ENCODE measurements around the gene NINJ2.
"Not testable (repeated sequence)": the region's sequence is repeated elsewhere in the genome, so short reads cannot be mapped to it uniquely, and the experiment has no call there.

The NINJ2 gene, protein sequence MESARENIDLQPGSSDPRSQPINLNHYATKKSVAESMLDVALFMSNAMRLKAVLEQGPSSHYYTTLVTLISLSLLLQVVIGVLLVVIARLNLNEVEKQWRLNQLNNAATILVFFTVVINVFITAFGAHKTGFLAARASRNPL

DNA sequence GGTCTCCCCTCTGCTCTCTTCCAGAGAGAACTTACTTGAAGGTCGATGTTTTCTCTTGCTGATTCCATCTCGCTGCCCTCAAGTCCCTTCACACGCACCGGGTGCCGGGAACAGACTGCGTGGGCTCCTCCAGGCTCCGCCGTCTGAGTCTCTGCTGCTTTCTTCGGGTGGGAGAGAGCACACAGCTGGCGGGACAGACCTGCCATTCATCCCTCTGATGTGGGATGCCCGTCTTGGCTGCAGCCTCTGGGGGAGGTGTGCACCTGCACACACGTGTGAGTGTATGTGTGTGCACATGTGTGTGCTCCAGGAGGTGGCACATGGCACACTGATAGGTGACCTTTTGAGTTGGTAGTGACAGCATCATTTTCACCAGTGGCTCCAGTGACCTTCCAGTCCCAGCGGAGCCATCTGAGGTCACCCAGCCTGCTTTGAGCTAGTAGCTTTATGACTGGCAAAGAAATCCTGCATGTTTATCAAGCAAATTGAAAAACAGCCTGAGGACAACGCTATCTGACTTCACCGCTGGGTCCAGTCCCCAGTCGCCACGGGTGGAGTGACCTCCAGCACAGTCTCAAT is at the start of gene NINJ2:
Gene NINJ2, minus strand, starts transcription at position 153 of the 579 bp plus-strand sequence. Its CDS starts 85 bp downstream, at position 68.
- no peak for DNase-seq

DNA sequence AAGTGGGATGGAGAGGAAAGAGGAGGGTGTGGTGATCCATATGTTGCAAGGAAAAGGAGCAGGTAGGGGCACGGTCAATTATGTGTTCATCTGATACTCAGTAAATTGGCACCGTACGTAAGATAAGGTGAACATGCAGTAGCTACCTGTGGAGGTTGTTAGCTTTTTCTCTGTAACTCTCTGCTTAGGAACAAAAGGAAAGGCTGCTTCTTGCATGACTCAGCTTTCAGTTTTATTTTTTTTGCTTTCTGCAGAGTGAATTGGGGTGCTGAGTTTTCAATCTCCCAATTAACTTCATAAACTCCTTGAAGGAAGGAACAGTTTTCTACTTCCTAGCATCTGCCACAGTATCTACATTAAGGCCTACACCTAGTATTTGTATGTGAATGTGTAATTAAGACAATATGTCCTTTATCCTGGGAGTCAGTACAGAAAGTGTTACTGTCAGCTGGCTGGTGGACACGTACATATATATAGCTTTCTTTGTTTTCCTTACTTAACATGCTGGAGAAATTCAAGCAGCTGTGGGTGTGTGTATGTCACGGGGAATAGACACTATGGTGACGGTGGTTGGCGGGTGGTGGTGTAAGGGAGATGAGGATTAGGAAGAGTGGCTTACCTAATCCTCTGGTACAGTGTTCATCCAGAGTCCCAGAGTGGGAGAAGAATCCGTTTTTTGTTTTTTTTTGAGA is 49.1 kb upstream of the NINJ2 start:
- DNase-seq = no peak

DNA sequence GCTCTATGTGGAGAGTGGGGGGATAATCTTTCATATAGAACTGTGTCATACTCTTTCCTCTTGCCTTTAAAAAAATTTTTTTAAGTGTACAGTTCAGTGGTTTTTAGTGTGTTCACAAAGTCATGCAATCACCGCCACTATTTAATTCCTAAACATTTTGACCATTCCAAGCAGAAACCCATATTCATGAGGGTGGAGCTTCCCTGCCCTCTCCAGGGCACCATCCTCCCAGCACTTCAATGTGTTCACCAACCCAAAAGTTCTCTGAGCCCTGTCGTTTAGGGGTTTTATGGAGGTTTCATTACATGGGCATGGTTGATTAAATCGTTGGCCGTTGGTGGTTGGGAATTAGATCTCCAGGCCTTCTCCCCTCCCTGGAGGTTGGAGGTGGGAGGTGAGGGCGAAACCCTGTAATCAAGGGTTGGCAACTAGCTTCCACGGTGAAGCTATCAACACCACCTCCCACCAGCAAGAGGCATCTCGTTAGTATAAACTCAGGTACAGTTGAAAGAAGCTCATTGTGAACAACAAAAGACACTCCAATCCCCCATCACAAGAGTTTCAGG is 46.3 kb upstream of the NINJ2 start:
- DNase-seq = no peak

DNA sequence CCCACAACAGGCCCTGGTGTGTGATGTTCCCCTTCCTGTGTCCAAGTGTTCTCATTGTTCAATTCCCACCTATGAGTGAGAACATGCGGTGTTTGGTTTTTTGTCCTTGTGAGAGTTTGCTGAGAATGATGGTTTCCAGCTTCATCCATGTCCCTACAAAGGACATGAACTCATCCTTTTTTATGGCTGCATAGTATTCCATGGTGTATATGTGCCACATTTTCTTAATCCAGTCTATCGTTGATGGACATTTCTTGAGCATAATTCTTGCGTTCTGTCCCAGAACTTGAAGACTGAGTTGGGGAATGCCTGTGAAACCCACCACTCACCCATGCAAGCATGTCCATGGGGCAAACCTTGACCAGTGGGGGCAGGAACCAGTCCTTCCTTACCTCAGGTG is 44.8 kb upstream of the NINJ2 start:
- not testable (repeated sequence) for DNase-seq

DNA sequence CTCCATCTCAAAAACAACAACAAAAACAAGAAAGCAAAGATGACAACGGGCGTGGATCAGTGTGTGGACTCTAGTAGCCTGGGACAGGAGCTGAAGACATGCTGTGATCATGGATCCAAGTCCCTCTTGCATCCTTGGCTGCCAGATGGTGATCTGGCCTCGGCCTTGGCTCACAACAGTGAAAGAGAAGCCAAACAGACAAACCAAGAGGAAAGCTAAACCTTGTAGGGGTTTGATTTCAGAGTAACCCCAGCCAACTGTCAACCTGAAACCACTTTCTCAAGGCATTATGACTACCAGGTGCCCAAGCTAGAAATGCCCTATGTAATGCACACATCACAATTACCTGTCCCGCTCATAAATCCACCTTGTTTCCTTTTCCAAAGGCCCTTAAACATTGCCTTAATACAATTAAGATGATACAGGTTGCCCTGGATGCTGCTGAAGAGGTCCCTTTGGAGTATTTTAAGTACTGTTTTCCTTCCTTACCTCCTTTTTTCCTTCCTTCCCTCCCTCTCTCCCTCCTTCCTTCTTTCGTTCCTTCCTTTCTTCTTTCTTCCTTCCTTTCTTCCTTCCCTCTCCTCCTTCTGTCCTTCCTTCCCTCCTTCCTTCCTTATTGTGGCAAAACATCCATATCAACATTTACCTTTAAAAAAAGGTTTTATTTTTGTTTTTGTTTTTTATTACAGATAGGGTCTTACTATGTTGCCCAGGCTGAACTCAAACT is 41.4 kb upstream of the NINJ2 start:
- no peak for DNase-seq

DNA sequence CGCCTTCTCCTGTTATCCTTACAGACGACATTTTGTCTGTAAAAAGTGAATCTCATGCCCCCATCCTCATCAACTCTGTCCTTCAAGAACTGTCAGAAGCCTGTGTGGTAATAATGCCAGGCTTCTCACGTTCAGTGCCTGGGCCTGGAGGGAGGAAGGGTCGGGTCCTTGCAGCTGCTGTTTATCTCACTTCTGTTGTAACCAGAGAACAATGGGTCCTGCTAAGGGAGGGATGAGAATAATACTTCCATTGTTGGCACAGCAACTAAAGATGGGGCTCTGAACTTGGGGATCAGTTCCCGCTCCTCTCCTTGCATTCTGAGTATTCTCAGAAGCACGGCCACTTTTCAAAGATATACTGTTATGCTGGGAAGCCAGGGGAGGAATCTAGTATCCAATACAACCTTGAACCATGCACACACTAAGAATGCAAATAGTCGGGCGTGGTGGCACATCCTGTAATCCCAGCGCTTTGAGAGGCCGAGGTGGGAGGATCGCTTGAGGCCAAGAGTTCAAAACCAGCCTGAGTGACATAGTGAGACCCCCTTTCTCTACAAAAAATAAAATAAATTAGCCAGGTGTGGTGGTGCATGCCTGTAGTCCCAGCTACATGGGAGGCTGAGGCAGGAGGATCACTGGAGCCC is 38.8 kb upstream of the NINJ2 start:
- no peak for DNase-seq

DNA sequence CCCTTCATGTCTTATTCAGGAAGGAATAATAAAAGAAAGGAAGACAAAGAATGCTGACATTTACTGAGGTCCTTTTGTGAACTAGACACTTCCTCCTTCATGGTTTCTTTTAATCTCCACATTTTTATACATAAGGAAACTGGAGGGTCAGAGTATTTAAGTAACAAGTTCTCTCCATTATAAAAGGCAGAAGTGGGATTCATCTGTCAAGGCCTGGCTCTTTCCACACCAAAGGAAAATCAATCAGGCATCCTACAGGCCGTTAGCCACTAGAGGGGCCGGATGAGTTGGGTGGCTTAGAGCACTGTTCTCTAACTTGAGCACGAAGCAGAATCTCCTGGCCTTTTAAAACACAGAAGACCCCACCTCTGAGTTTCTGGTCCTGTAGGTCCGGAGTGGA is 36.8 kb upstream of the NINJ2 start:
- DNase-seq = no peak

DNA sequence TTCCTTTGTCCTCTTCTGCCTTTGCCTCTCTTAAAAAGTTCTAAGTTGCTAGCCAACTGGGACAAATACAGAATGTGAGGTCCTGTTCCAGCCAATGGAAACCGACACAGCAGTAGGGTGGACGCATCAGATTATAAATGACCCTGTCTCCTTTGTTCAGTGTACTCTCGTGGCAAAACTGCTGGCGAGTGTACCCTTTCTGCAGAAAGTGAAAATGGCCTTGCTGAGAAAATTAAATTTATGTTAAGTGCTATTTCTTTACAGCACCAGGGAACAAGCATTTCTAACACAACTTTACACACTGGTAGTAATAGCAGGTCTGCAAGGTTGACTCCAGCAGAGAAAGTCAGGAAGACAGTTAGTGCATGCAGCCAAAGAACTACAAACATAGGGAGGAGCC is 35.0 kb upstream of the NINJ2 start:
- DNase-seq = not testable (repeated sequence)

DNA sequence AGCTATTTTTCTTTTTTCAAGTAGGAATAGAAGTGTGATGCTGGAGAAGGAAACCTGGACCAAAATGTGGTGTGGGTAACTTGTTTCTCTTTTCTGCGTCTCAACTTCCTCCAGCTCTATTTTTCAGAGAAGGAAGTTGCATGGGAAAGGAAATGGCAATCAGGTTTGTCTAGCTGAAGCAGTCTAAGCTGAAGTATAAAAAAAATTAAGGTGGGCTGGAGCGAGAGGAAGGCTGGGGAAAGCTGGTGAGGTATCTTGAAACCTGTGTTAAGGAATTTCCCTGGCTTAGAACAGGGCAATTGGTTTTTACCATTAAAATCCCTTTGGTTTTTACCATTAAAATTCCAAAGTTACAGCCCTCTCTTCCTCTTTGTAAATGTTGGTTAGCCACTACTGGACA is 34.2 kb upstream of the NINJ2 start:
- no peak for DNase-seq

DNA sequence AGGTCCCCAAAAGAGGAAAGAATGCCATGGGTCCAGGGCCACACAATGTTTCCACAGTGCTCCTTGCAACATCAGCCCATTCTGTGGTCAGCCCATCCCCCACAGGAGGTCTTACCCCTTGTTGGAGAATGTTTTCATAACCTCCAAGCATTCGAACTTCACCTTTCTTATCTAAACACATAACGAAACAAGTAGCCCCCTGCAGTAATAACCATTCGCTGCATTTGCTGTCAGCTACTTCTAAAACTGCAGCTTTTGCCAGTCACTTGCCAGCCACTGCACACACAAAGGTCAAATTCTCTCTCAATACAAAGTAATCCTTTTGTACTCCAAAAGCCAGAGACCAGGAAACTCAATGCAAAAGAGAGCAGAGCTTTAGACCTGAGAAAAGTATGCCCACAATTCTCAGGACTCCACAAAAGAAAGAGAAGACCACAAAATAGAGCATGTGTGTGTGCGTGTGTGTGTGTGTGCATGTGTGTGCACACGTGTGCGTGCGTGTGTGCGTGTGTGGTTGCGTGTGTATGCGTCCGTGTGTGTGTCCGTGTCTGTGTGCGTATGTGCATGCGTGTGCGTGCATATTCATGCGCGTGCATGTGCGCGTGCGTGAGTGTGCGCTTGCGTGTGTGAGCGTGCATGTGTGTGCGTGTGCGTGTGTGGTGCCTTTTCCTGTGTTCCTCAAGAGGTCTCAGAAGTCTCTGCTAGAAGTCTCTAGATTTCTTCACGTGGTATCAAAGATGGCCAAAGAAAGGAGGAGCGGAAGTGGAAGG is 31.7 kb upstream of the NINJ2 start:
- no peak for DNase-seq

DNA sequence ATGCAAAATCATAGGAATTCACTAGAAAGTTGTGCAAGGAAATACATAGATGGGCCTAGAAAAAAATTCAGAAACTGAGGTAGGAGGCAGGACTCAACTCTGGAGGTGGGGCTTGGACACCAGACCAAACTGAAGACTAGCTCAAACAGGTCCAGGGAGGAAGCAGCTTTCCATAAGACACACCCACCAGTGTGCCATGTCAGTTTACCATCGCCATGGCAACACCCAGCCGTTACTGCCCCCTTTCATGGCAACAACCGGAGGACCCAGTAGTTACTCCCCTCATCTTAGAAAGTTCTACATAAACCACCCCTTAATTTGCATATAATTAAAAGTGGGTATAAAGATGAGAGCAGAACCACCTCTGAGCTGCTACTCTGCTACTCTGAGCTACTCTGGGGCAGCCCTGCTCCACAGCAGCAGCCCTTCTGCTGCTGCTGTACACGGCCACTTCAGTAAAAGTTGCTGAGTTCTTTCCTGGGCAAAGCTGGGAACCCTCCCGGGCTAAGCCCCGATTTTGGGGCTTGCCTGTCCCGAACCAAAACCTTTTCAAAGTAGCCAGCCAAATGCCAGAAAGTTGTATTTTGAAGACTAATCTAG is 30.8 kb upstream of the NINJ2 start:
- no peak for DNase-seq

DNA sequence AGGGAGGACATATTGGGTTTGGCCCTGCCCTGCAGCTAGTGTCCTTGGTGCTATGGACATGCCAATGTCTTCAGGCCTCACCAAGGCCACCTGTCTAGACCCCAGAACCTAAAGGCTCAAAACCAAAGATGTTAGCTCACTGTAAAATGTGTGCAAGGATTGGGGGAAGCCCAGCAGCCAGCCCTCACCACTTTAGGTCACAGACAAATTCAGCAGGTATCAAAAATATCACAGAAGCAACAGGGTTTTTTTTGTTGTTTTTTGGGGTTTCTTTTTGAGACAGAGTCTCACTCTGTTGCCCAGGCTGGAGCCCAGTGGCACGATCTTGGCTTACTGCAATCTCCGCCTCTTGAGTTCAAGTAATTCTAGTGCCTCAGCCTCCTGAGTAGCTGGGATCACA is 29.0 kb upstream of the NINJ2 start:
- no peak for DNase-seq

DNA sequence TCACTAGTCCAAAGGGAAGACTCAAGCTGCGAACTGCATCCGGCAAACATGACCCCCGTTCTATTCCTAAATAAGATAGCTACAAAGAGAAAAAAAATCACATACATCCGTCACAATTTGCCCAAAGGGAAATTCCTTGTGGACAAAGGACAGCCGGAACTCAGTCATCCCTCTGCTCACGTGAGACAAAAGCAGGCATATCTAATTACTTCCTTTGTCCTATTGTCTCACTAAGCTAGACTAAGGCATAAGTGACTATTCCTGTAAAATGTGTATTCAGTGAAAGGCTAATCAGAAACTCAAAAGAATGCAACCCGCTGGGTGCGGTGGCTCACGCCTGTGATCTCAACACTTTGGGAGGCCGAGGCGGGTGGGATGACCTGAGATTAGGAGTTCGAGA is 27.2 kb upstream of the NINJ2 start:
- no peak for DNase-seq

DNA sequence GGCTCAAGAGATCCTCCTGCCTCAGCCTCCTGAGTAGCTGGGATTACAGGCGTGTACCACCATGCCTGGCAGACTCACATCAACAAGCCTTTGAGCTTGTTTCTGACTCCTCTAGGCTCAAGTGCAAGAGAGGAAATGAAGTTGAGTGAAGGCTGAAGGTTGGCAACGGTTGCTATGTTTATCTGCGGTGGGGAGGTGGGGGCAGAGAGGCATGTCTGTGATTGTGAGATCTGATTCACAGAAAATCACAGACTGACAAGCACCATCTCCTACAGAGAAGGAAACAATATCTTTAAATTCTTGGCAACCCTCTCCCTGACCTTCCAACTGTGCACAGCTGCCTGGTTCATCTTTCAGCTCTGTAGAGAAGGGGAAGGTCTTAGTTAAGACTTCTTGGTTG is 22.1 kb upstream of the NINJ2 start:
- peak; percentile 92 for DNase-seq

DNA sequence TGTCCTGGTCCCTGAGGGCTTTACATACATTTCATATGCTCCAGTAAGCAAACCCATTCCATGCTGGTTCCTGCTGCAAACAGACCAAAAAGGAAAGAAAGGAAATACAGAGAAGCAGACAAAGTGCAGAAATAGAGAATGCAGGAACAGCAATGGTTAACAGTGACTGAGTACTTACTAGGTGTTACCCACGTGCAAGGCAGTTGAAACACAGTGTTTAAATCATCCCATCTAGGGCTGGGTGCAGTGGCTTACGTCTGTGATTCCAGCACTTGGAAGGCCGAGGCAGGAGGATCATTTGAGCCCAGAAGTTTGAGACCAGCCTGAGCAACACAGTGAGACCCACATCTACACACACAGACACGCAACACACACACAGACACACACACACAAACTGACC is 21.2 kb upstream of the NINJ2 start:
- DNase-seq = peak; percentile 36

DNA sequence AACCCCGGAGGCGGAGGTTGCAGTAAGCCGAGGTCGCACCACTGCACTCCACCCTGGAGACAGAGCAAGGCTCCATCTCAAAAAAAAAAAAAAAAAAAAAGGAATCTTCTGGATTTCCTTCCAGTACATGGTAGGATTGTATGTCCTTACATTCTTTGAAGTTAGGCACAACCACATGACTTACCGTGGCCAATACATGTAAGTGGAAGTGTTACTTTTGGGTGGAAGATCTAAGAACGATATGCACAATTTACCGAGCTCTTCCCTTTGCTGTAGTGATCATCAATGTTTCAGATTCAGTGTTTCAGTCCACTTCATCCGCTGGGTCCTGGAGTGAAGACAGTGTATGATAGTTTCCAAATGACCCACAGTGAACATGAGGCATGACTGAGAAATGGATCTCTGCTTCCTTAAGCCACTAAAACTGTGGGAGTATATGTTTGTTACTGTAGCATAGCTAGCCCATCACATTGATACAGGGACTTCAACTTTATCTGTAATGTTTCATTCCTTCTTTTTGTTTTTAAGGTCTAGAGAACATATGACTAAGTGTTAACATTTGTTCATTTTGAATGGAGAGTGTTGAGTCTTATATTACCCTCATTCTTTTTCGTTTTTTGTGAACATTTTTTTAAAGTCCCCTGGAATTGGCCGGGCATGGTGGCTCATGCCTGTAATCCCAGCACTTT is 18.5 kb upstream of the NINJ2 start:
- no peak for DNase-seq

DNA sequence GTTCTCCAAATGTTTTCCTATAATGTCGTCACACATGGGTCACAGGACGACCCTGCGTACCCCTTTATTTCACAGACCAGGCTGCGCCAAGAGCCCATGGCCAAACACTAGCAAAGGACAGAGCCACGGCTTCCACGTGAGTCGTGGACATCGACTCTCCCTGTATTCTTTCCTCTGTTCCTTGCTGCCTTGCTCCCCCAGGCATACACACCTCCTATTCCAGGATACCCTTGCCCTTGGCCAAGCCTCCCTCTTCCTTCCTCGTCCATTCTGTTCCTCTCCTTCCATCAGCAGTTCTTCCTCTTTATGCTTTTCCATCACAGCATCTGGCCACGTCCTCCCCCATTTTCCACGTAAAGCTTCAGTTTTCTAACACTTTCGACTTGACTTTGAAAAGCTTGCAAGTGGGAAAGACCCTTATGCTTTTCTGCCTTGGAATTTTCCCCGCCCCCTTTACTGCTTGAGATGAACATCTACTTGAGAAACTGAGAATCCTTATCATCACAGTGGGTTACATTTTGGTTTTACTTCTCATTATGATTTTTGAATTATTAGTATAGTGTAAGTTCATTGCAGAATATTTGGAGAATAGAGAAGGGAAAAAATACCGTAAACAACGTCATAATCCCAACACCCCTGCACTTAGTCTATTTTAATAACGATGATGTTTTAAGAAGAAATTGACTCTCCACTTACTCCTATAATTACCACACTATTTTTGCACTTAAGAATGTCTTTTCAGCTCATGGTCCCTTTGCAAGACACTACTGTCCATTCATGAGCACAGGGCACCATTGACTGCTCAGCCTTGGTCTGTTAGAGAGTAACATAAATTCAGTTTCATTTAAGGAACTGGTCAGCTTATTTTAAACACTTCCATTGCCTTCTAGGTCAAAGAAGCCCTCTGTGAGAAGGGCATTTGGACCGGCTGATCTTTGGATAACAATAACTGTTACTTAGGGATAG is 15.8 kb upstream of the NINJ2 start:
- no peak for DNase-seq

DNA sequence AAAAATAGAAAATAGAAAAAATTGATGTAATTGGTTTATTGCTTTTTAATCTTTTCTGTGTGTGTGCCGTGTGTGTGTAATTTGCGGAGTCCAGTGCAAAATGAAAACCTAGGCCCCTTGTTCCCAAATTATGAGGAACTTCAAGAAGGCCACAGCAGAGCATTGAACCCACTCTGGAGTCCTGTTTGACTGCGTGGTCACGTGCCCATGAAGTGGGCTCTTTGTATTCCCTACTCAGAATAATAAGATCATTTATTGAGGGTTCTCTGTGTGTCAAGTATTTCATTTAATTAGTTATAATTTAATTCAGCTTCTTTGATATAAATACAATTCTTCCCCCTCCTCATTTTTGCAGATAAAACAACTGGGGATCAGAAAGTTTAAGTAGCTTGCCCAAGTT is 12.3 kb upstream of the NINJ2 start:
- no peak for DNase-seq

DNA sequence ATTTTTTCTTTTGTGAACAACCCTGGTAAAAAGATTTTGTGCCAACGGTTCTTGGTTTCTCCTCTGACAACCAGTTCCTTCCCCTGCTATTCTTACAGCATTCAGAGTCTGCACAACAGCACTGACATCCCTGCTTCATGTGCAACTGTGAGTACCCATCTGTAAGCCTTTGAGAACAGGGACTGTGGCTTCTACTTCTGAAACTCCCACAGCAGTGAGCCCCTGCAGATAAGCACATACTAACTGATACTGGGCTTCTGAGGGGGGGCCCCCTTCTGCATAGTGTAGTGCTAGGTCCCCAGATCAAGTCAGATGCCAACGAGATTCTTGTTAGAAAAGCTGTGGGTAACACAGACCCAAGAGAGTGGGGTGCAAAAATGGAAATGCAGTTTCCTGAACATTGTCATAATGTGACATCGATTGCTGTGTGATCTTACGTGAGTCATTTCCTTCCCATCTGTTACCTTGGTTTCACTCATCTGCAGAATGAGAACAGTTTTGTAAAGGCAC is 11.1 kb upstream of the NINJ2 start:
- DNase-seq = peak; percentile 87

DNA sequence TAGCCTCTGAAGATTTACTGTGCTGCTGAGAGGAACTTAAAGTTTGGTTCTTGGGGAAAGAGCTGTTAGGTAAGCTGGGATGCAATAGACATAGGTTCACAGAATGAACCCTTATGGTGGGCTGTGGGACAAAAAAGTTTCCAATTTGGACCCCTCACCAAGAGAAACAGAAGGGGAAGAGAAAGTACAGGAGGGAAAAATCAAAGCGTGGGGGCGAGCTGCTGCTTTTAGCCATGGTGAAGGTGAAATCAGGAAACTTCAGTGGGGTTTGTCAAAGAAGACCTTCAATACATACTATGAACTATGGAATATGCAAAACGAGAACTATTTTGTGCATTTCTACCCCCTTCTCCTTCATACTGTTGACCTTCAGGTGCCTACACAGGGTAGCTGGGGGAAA is 10.6 kb upstream of the NINJ2 start:
- no peak for DNase-seq
